Jurkat, Clone E6-1 (cell line): ENCODE measurements around the gene DUOX1.

Experiments
- DNase-seq: peaks from one replicate; pipeline ENCODE4 v3.0.0-alpha.2; 2011; ENCODE audit warnings: low read depth, low spot score
- H3K4me3 ChIP-seq: 2 replicates; pipeline ENCODE4 v1.5.1; 2011; ENCODE audit warnings: mild to moderate bottlenecking, low read length, control low read depth, moderate library complexity

DUOX1 gene

DNA sequence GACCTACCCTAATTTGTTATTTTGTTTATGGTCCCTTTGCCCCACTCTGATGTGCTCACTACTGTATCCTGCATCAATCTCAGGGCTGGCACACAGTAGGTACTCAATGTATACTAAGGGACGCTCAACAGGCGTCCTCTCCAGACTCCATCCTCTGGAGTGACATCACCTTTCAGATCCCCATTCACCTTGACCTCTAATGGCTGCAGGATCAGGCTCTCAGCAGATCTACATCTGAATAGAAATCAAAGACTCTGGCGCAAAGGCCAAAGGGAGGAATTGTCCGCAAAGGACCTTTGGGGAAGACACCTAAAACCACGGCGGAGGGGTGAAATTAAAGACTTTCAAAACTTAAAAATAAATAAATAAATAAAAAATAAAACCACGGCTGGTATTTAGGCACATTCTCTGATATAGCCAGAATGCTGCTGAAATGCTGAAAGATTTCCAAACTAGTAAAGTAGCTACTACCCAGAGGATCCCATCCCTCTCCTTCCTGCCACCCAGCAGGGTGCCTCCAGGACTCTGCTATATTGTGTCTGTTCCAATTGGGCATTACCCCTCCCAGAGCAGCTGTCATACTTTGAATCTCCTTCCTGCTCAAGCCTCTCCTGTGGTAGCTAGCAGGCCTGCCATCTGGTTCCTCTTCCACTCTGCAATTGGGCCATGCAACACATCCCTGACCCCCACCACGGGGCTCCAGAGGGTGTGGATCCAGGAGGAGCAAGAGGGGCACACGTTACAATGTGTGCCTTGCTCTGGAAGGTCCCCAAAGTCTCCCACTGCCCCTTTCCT, 51.9 kb downstream of the DUOX1 start:
- no peak overlapping the region for H3K4me3 ChIP-seq
- DNase-seq: no peak

DNA sequence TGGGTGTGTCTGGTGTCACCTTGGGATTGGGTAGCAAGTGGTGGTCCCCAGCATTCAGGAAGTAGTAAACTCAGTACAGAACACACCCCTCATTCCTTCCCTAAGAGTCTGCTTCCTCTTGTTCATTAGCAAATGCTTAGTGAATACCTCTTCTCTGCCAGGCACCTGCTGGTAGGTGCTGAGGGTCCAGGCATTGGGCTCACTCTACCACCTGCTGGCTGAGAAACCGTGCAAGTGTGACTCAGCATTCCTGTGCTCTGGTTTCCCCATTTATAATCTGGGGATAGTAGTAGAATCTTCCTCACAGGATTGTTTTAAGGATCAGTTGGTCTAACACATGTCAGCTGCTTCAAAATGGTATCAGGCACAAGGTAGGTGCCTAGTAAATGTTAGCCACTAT, 53.2 kb downstream of the DUOX1 start:
- no peak overlapping the region for H3K4me3 ChIP-seq
- no peak for DNase-seq

DNA sequence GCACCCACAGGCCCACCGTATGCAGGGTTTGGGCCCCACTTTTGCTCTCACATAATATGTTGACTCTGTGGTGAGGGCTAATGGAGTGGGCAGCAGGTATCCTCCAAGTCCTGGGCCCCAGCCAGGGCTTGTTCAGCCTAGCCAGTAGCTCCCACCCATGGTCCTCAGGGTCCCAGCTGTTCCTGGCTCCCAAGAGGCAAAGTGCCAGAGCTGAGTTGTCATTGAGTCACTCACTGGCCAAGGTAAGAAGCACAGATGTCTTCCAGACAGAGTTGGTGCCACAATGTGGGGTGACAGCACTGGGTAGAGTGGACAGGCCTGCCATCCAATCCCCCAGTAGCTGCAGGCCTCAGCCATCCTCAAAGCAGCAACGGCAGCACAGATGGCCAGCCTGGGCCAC, 53.7 kb downstream of the DUOX1 start:
- H3K4me3 ChIP-seq: no peak overlapping the region

DNA sequence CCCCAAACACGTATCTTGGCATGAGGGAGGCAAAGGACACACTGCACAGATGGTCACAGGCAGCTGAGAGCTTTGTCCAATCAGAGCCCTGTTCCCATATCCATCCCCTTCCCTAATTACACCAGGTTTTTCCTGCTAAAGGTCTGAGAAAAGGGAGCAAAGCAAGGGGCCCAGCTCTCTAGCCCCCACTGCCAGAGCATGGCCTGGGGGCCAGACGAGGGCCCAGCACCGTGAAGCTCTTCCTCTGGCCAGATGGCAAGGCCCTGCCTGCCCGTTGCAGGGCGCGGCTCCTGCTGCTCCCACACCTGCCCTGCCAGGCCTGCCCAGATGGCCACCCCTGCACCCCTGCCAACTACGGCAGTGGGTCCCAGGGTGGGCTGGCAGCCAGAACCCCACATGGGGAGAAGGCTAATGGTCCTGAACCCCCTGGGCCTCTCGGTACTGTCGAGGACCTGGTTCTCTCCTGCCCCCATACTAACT, 54.8 kb downstream of the DUOX1 start:
- DNase-seq: no peak
- no peak overlapping the region for H3K4me3 ChIP-seq

More for the DNA sequence above, 53.7 kb downstream of the DUOX1 start:
- no peak for DNase-seq

DNA sequence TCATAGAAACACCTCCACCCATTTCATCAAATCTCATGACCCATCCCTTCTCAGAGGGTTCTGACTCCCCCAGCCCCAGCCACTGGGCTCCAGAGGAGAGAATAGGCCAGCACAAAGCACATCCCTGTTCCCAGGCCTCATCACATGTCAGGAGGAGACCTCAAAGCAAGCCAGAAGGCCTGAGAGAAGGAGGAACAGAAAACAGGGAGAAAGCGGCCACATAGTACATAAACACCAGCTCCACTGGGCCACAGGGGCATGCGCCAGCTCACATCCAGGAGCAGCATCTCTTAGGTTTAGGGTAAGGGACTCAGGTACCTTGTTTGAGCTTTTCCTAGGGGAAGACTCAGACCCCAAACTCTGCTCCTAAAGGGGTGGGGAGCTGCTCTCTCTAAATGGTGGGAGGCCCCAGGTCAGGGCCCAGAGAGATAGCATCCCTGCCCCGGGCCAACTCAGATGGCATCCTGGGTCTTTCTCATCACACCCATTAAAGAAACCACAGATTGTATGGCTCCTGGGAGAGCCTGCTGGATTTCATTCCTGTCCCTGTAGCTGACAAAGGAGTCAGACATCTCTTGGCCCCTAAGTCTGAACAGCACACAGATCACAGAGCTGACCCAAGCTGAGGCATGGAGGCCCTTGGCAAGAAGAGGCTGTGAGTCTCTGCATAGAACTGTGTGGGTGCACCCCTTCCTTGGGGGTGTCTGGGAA, 55.4 kb downstream of the DUOX1 start:
- no peak overlapping the region for H3K4me3 ChIP-seq
- no peak for DNase-seq

DNA sequence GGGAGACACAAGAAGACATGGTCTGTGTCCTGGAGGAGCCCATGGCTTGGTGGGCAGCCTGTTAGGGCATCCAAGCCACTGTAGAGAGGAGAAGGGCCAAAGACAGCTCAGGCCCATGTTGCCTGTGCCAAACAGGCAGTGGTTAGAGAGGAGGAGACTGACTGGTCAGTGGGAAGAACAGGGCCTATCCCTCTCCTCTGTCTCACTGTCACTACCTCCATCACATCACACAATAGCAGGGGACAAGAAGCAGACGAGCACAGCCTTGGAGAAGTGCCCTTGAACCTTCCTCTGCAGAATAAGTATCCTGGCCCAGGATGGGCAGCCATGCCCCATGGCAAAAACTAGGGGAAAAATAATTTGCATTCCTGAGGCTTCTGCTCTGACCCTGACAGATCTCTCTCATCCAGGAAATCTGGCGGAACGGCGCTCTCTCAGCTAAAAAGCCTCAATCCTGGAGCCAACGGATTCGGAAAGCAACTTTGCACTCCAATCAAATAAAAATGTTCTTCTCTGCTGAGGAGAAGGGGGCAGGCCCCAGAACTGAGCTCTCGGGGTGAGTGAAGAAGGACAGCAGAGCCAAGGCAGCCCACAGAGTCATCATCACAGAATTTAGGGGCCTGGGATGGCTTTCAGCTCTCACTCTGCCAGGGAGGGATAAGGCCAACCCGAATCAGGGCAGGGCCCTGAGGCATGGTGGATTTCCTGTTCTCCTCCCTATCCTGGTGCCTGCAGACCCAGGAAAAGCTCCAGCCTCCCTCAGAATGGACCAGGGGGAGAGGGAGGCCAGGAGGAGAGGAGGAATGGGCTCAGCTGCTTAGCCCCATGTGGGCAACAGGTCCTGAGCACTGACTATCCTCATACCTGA, 56.3 kb downstream of the DUOX1 start:
- no peak overlapping the region for H3K4me3 ChIP-seq
- no peak for DNase-seq

DNA sequence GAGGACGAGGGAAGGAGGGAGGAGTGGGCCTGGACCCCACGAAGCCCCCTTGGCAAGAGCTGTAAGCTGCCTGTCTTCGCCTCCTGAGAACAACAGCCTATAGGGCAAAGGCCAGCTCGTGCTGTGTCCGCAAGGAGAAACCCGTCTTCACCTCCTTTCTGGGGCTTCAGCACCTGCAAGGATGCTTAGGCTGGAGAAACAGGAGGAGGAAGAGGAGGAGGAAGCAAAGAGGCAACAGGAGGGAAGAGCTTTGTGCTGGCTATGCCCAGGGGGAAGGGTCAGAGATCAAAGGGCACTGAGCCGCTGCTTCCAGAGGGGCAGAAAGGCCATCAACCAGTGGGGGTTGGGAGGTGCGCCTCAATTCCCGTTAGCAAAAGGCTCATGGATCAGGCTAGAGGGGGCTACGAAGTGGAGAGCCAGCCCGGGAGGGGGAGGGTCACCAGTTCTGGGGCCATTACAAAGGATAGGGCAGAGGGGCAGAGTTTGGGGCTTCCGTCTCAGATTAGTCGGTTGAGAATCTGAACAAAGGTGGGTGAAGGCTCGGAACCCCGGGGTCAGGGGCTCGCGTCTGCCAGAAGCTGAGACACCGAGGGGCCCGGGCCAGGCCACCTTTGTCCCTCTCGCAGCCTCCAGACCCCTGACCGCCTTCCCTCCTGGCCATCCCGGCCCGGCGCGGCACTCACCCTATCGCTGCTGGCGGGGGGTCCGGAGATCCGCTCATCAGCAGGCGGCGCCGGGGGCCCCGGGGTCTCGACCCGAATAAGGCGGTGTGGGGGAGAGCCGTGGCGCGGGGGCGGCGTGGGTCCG, 57.2 kb downstream of the DUOX1 start:
- DNase-seq: no peak

DNA sequence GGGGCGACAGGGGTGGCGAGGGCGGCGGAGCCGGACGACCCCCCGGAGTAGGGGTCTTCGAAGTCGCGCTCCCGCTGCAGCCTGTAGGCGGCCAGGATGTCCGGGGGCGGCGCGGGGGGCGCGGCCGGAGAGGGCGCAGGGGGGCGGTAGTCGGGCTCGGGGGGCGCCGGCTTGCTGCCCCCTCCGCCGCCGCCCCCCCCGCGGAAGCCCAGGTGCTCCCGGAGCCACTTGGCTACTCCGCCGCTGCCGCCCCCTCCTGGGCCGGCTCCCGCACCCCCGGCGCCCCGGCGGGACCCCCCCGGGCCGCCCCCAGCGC, 57.7 kb downstream of the DUOX1 start:
- peak overlapping the region; percentile 77 for H3K4me3 ChIP-seq
- no peak for DNase-seq

More for the DNA sequence above, 57.2 kb downstream of the DUOX1 start:
- H3K4me3 ChIP-seq: peak overlapping the region; percentile 77

DNA sequence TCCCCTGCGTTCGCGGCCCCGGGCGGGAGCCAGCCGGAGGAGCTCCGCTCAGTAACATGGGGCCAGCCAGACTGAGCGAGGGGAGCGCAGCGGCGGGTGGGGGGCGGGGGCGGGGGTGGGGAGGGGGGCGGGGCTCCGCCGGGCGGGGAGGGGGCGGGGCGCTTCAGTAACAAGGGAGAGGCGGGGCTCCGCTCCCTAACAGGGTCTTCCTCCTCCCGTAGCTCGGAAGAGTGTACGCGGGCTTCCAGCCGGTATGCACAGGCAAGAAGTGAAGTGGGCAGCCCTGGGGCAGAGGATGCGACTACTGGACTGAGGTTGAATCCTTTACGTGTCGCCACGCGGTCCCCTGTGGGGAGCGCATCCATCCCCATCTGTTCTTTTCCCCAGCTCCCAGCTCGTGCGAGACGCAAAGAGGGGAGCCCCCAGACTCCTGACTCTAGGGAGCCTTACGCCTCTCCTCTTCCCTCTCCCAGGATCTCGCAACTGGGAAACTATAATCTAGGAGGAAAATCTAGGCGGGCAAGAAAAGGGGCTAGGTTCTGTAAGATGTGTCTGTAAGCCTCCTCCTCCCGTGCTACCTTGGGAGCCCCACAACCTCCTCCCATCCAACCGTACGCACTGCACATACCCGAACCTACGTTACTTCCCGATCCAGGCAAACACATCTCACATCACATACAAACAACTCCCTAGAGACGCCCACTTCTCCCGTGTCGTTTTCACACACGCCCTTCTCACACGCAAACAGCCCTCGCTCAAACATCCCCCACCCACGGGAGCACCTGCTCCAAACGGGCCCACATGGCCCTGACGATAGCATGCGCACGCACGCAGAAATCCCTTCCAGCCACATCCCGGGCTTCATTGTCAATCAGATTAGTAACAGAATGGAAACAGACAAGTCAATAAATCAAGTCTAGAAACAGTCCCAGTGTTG, 58.4 kb downstream of the DUOX1 start, which contains the start of gene SHF:
TSS of gene SHF (minus strand) at position 73 of the 937 bp plus-strand sequence. CDS start at position 58, 15 bp downstream.
- peak; percentile 69 for DNase-seq
- H3K4me3 ChIP-seq: peak within 1 kb of the TSS; percentile 77

DNA sequence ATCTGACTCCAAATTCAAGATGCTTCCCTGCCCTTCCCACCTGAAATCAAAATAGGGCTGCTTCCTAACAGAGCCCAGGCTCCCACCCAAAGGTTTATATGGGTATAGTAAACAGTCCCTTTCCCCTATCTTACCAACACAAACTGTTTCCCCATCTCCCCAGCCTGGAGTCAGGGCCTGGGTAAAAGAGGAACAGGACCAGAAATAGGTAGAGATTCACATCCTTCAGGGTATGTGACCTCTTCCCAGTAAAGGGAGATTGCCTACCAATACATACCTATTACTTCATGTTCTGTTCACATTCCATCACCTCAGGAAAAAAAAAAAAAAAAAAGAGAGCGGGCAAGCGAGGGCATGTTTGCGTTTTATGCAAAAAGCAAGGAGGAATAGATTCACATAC, 67.7 kb downstream of the DUOX1 start:
- DNase-seq: no peak
- peak overlapping the region; percentile 65 for H3K4me3 ChIP-seq

DNA sequence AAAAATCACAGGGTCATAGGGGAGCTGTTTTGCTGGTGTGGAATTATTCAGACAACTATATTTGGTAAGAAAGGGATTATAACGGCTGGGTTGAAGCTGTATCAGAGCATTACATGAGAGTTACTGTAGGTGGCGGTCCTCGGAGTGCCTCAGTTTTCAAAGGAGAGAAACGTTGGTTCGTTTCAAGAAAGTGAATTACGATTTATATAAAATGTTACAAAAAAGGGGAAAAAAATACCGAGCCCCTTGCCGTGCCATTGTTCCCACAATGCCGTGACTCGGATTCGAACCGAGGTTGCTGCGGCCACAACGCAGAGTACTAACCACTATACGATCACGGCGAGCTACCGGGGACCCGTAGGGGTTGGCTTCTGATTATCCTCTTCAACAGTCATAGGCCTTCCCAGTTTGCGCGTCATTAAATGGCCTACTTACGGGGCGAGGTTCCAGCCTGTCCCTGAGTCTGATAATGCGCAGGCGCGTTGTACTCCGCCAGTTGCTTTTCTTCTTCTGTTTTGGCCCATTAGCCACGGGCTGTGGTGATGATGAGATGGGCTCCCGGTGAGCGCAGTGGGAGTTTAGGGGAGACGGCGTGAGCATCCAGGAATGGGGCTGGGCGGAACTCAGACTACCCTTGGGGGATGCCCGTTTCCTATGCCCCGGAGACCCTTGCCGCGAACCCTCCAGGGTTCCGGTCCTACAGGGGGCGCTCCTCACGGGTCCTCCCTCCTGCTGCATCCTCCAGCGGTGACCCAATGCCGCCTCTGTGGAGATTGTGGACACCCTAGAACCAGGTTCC, 68.7 kb downstream of the DUOX1 start:
- DNase-seq: peak; percentile 98
- H3K4me3 ChIP-seq: peak overlapping the region; percentile 65

DNA sequence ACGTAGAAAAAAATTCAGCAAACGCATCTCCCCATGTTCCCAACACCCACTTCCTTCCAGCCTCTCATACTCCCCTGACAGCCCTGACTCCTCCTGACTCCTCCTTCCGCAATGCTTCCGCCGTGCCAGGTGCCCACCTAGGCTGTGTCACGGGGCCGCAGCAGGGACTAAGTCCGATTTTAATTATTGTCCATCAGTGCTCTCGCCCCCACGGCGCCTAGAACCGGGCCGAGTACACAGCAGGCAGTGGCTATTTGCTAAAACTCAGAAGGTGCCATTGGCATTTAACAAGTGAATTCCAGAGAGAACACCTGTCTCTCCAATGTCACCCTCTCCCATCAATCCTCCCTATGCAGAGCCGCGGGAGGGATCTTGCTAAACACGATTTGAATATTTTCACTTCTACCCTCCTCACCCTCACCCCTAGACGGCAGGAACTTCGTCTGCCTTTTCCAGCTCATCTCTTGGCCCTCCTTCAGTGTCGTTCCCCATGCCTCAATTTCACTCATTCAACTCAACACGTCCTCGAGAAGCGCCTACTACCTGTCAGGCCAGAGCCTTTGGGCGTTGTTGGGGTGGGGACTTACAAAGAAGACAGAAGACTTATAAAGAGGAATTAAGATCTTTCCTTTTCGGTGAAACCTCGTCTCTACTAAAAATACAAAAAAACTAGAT, 69.5 kb downstream of the DUOX1 start:
- peak; percentile 51 for DNase-seq
- peak overlapping the region; percentile 65 for H3K4me3 ChIP-seq

DNA sequence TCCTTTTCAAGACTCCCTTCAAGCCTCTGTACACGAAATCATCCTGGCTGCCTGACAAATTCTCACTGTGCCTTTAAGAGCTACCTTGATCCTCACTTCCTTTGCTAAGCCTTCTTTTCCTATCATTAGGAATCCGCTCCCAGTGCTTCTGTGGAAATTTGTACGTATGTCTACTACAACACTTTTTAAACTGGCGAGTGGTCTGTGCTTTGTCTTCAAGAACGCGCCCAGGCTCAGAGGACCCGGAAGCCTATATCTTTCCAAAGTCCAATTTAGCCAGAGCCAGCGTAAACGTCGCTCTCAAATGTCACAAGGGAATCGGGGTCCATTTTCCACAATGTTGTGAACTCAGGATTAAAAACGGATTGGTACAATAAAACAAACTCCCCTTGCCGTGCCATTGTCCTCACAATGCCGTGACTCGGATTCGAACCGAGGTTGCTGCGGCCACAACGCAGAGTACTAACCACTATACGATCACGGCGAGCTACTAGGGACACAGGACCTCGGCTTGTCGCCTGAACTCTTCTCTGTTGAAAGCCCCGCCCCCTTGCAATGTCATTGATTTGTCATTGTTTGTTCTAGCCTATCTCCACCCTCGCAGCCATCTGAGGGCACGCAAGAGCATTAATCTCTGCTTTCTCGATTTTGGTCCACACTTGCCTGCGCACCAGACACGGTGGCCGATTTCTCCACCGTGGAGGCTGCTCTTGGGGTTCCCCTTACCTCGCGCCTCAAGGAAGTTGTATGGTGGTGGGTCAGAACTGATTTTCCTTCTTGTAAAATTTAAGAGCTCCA, 70.4 kb downstream of the DUOX1 start:
- peak overlapping the region; percentile 65 for H3K4me3 ChIP-seq
- peak; percentile 96 for DNase-seq

DNA sequence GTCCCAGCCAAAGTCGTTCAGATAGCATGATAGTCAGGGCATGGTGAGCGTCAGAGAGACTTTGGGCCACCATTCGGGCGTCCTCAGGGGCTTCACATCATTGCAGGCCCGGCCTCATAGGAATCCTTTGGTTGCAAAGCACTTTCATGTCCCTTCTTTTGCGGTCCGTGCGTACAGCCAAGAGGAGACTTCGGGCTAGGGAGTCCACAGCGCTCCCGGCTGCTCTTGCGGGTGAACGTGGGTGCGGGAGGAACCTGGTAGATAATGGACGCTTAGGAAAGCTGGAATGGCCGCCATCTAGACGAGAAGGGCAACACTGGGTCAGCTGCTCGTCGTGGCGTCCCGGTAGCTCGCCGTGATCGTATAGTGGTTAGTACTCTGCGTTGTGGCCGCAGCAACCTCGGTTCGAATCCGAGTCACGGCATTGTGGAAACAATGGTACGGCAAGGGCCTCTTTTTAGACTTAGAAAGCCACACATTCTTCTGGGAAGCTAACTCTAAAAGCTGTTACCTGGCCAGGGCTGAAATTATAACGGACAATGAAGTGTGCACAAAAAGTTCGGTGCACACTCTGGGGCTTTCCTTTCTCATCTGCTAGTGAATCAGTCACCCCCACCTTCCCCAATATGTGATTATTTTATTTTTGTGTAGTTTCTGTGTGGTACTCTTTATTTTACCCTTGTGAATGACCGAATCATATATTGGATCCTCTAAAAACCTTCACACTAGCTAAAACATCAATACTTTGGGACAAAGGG, 71.2 kb downstream of the DUOX1 start:
- peak overlapping the region; percentile 65 for H3K4me3 ChIP-seq
- DNase-seq: peak; percentile 77

DNA sequence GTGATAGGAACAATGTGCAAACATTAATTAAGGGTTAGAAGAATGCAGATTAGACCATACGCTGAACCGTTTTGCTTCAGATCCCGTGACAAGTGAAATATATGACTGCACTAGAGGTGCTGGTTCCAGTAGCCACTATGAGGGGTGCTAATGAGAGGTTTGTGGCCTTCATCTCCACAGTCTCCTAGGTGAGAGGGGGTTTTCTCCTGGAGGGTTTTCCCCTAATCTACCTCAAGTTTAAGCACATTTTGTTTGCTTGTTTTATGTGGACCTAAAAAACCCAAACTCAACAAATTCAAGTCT, 71.7 kb downstream of the DUOX1 start:
- no peak for DNase-seq
- H3K4me3 ChIP-seq: peak overlapping the region; percentile 65
